NT2/D1 (cell line): Measurements from ENCODE around the gene VRK3.

Experiments
- YY1 ChIP-seq: IDR thresholded peaks from 2 replicates; pipeline ENCODE4 v1.6.1; 2011; ENCODE audit not compliant: insufficient read length, insufficient read depth
- ZNF274 ChIP-seq: IDR thresholded peaks from 2 replicates; pipeline ENCODE4 v1.6.1; 2011; ENCODE audit warnings: mild to moderate bottlenecking, low read depth, low read length

GRCh38 chr19:50040967-50041366, 15.8 kb upstream of the VRK3 start:
- TF ChIP-seq YY1 (no peak), ZNF274 (no peak)
